ENCODE data around the gene PFDN1. TPM values are rescaled to one million over a fixed set of nuclear protein-coding genes. Genes with fewer than 3 reads are reported as not detected.

The PFDN1 gene
- total and polyA plus RNA-seq, 9 of the 15 experiments (the other 6 are each of a cell fraction or from before 2014, with no cell fraction given), result 45.5 to 215 (median 78.0) TPM

GRCh38 chr5:140322751-140323731 lies 20.1 kb upstream of the PFDN1 start (continued):
- TF ChIP-seq PRDM10 (IDR thresholded peaks at IDR 0.05; ENCODE audit: partially characterized antibody) (no peak), CC2D1A (IDR thresholded peaks at IDR 0.05) (no peak), POLR2B (IDR thresholded peaks at IDR 0.05; ENCODE audit: low read depth, partially characterized antibody) (no peak)

- FAIRE-seq, result no peak
- Histone ChIP-seq H3K9ac (ENCODE audit: insufficient read depth in 1 of 2, low read depth in 2 of 2, low read length in 2 of 2) (no peak overlapping the region), H3K4me3 (no peak overlapping the region), H3K4me2 (ENCODE audit: insufficient read depth, low read length) (no peak overlapping the region), H4K20me1 (replicated peaks; ENCODE audit: control insufficient read depth, insufficient read depth, low read length) (no peaks in the 10 kb centered on the region), H3K4me1 (replicated peaks in 1 of 2; ENCODE audit: control insufficient read depth in 2 of 2, insufficient read depth in 2 of 2, low read length in 2 of 2) (no peaks in the 10 kb centered on the region), H3K27me3 (ENCODE audit: control insufficient read depth in 2 of 2, insufficient read depth in 2 of 2, low read length in 2 of 2) (no peaks in the 10 kb centered on the region; a peak in 2 of 5 replicates), H3K27ac (ENCODE audit: extremely low read depth, low read depth, low read length) (no peak overlapping the region), H3K9me1 (ENCODE audit: control insufficient read depth, insufficient read depth, low read length) (no peaks in the 10 kb centered on the region), H2AFZ (ENCODE audit: low read depth, low read length) (no peak overlapping the region), H3K79me2 (ENCODE audit: control insufficient read depth, insufficient read depth, low read length) (no peaks in the 10 kb centered on the region), H3K9me3 (replicated peaks; ENCODE audit: control insufficient read depth, insufficient read depth, low read depth, low read length) (no peaks in the 10 kb centered on the region), H3K36me3 (ENCODE audit: control insufficient read depth, insufficient read depth, low read length) (no peaks in the 10 kb centered on the region)
- no peak for ATAC-seq
- in situ Hi-C loops (cut with MboI) (no loop called here), intact Hi-C loops (cut with micrococcal nuclease) (no loop called here)
- DNase-seq (ENCODE audit: extremely low read depth in 1 of 4, low spot score in 3 of 4), result no peak
- POLR2A ChIA-PET, result interaction anchor here (0.5 to 2.0 kb wide), 4 partner anchors 11 to 24 kb away, joined by 3 to 9 read pairs (median 3); no protein-coding TSS in a partner anchor
- CTCF ChIA-PET (ENCODE audit: low intra/inter-chr PET ratio), result no interaction called here
- no TSS peak for BruUV-seq (replicated peaks)
- WGBS (ENCODE audit: insufficient coverage, low coverage, missing lambda C conversion rate), result 31% methylated on average over 2 of the region's 2 CpGs
- no peak for TF ChIP-seq ZBTB8A (IDR thresholded peaks at IDR 0.05; ENCODE audit: partially characterized antibody)
- TF ChIP-seq CUX1 (CRISPR knock-in tag; IDR thresholded peaks at IDR 0.05), result no peak
- no peak for TF ChIP-seq ZNF354B (CRISPR knock-in tag; IDR thresholded peaks at IDR 0.05)
- no peak for TF ChIP-seq ZNF232 (CRISPR knock-in tag; IDR thresholded peaks at IDR 0.05)
- no peak for TF ChIP-seq POLR2A (conservative IDR thresholded peaks at IDR 0.05)
- no peak for TF ChIP-seq ZNF324 (CRISPR knock-in tag; IDR thresholded peaks at IDR 0.05)
These were observed 18.9 kb upstream of the PFDN1 start for GRCh38 chr5:140321796-140322195.

All from K562 (cell line).